Measurements from ENCODE around the gene RASSF1.

RASSF1 gene

DNA sequence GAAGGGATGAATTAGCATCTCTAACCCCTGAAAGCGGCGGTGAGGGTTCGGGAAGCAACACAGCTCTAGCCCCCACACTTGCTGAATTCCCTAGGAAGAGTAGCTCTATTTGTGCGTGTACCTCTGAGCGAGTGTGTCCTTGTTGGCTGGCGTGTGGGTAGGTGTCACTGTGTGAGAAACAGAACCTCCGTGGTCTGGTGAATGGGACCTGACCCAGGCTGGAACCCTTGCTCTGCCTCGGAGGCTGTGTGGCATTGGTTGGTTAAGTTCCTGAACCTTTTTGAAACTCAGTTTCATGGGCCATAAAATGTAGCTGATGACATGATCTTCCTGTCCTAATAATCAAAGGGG, 19.1 kb upstream of the RASSF1 start:
- TF ChIP-seq, protein P1, sequence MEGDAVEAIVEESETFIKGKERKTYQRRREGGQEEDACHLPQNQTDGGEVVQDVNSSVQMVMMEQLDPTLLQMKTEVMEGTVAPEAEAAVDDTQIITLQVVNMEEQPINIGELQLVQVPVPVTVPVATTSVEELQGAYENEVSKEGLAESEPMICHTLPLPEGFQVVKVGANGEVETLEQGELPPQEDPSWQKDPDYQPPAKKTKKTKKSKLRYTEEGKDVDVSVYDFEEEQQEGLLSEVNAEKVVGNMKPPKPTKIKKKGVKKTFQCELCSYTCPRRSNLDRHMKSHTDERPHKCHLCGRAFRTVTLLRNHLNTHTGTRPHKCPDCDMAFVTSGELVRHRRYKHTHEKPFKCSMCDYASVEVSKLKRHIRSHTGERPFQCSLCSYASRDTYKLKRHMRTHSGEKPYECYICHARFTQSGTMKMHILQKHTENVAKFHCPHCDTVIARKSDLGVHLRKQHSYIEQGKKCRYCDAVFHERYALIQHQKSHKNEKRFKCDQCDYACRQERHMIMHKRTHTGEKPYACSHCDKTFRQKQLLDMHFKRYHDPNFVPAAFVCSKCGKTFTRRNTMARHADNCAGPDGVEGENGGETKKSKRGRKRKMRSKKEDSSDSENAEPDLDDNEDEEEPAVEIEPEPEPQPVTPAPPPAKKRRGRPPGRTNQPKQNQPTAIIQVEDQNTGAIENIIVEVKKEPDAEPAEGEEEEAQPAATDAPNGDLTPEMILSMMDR (IDR thresholded peaks at IDR 0.05; ENCODE audit: low read depth, low read length): no peak
- H3K9me3 ChIP-seq (ENCODE audit: severe bottlenecking): no peaks in the 10 kb centered on the region
- DNase-seq: no peak
- no peak overlapping the region for H3K27ac ChIP-seq
- H3K27me3 ChIP-seq (ENCODE audit: insufficient read depth, low read depth, severe bottlenecking): no peaks in the 10 kb centered on the region
- H3K4me3 ChIP-seq (ENCODE audit: low read depth, low read length): peak overlapping the region; percentile 92
- peaks cover 37% of the 10 kb centered on the region for H3K36me3 ChIP-seq

GRCh38 chr3:50358911-50359759, 18.5 kb upstream of the RASSF1 start, which contains the start of gene TMEM115:
Gene TMEM115, minus strand, starts transcription at chr3:50359521. Its CDS starts 458 bp downstream, at chr3:50359063.
- TF ChIP-seq, protein P1 (IDR thresholded peaks at IDR 0.05; ENCODE audit: low read depth, low read length): no peak
- Histone ChIP-seq H3K27me3 (ENCODE audit: insufficient read depth, low read depth, severe bottlenecking) (no peaks in the 10 kb centered on the region), H3K36me3 (peaks cover 43% of the 10 kb centered on the region), H3K4me3 (ENCODE audit: low read depth, low read length) (peak within 1 kb of the TSS; percentile 92), H3K9me3 (ENCODE audit: severe bottlenecking) (no peaks in the 10 kb centered on the region), H3K27ac (peak within 1 kb of the TSS; percentile 84)
- DNase-seq: peak; percentile 97

DNA sequence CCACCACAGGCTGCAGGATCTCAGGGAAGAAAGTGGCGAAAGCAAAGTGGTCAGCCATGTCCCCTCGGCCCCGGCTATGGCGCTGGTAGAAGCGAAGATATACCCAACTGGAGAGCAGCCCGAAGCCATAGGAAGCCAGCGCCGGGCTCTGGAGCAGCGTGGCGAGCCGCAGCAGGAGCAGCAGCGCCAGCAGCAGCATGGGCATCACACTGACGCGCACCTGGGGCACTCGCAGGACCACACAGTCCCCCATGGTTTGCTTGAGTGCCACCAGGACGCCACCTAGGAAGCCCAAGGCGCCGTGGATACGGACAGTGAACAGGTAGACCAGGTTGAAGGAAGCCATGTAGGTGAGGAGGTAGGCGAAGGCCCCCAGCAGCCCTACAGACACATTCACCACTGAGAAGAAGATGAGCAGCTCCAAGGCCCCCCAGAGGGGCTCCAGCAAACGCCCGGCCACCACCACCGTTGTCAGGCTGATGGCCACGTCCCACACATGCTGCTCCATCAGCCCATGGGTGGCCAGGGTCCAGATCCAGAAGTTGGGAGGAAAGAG, 17.8 kb upstream of the RASSF1 start:
- H3K36me3 ChIP-seq: peaks cover 50% of the 10 kb centered on the region

DNA sequence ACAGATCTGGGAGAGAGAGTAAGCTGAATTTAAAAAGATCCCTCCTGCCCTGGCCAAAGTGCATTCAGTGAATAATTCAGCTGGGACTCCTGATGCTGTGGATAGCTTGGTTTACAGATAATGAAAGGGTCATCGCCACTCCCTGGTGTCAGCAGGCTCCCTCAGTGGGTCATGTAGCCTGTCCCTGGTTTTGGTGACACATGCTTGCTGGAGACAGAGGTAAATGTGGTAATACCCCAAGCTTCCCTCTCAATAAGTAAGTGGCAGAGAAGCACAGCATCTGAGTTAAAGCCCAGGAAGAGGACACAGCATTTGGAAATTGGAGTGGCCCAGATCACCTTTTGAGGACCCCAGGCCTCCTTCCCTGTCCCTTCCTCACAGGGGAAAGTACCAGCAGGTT, 16.8 kb upstream of the RASSF1 start:
- peaks cover 54% of the 10 kb centered on the region for H3K36me3 ChIP-seq
- H3K9me3 ChIP-seq (ENCODE audit: severe bottlenecking): no peaks in the 10 kb centered on the region
- no peak overlapping the region for H3K27ac ChIP-seq
- no peak overlapping the region for H3K4me3 ChIP-seq (ENCODE audit: low read depth, low read length)
- TF ChIP-seq, protein P1 (IDR thresholded peaks at IDR 0.05; ENCODE audit: low read depth, low read length): no peak
- no peak for DNase-seq
- H3K27me3 ChIP-seq (ENCODE audit: insufficient read depth, low read depth, severe bottlenecking): no peaks in the 10 kb centered on the region

More for the DNA sequence above, 17.8 kb upstream of the RASSF1 start:
- Histone ChIP-seq H3K9me3 (ENCODE audit: severe bottlenecking) (no peaks in the 10 kb centered on the region), H3K4me3 (ENCODE audit: low read depth, low read length) (peak overlapping the region; percentile 92), H3K27me3 (ENCODE audit: insufficient read depth, low read depth, severe bottlenecking) (no peaks in the 10 kb centered on the region), H3K27ac (peak overlapping the region; percentile 84)
- TF ChIP-seq, protein P1 (IDR thresholded peaks at IDR 0.05; ENCODE audit: low read depth, low read length): no peak
- no peak for DNase-seq

GRCh38 chr3:50356553-50356952, 15.9 kb upstream of the RASSF1 start:
- DNase-seq: no peak
- Histone ChIP-seq H3K27ac (no peak overlapping the region), H3K4me3 (ENCODE audit: low read depth, low read length) (no peak overlapping the region), H3K27me3 (ENCODE audit: insufficient read depth, low read depth, severe bottlenecking) (no peaks in the 10 kb centered on the region), H3K9me3 (ENCODE audit: severe bottlenecking) (no peaks in the 10 kb centered on the region), H3K36me3 (peaks cover 54% of the 10 kb centered on the region)
- TF ChIP-seq, protein P1 (IDR thresholded peaks at IDR 0.05; ENCODE audit: low read depth, low read length): no peak

Measured in WERI-Rb-1 (cell line).